ENCODE measurements around the gene MYOM3.

MYOM3 gene

DNA sequence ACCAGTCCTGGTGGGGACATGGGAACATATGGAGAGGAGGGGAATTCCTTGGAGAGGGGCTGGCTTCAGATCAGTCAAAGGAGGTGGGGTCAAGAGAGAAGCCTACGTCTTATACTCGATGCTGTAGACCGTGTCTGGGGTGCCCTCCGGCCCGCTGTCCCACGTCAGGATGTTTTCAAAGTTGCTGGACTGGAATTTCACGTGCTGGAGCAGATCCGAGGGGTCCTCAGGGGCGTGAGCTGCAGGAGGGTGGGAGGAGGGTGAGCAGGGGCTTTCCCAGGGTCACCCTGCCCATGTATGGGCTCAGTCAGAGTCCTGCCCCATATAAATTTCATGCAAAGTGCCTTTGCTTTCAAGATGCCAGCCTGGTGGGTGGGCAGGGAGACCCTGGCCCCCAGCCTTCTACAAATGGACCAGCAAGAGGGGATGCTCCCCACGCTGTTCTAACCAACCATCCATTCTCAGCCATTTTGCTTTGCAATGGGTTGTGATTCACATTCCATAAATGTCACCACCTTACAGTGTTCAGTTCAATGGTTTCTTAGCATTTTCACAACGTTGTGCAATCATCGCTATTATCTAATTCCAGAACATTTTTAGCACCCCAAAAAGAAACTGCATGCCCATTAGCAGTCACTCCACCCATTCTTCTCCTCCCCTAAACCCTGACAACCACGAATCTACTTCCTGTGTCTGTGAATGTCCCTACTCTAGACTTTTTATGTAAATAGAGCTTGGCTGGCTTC lies 26.7 kb upstream of the MYOM3 start:
- no peak for DNase-seq

DNA sequence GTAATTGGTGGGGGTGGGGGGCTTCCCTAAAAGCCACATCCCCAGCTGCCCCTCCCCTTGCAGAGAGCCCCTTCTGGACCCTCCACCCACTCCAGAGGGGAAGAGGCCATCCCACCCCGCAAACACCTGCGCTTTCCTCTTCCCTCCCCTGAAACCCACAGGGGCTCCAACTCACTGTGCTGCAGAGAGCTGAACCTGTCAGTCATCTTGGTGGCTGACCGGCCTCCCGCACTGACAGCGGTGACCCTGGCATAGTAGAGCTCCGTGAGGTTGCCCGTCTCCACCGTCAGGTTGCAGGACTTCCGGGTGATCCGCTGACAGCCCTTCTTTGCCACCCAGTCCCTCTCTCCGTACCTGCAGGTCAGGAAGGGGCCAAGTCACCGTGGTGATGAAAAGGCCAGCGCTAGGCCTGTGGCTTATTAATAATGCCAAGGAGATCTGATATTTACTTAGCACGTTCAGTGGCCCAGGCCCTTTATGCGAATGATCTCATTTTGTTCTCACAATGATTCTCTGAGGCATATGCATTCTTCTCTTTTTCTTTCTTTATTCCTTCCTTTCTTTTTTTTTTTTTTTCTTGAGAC lies 25.1 kb upstream of the MYOM3 start:
- DNase-seq = no peak

DNA sequence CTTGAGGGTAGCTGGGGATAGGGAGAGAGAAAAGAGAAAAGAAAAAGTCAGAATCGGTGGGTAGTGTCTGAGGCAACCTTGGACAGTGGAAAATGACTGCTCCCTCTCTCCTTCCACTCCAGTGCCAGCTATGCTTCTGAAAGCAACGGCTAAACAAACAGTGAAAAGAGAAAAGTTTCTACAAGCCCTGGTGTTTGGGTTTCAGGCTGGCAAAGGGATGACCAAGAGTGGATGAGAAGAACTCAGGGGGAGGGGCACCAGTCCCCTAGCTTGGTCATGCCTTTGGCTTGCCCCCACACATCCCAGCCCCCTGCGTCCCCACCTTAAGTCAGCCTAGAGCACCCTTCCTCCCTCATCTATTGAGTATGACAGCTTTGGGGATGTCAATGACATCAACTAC lies 22.4 kb upstream of the MYOM3 start:
- no peak for DNase-seq

DNA sequence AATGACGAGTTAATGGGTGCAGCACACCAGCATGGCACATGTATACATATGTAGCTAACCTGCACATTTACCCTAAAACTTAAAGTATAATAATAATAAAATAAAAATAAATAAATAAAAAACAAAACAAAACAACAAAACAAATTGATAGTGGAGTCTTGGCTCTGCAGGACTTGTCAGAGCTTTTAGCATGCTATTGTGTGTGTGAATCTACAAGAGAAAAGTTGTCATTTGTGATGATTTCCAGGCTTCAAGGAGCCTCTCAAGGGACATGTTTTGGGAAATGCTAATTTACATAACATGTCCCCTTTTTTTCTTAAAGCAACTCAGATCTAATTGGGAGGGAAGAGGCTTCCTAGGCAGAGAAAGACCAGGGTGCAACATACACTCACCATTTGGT lies 21.9 kb upstream of the MYOM3 start:
- no peak for DNase-seq

DNA sequence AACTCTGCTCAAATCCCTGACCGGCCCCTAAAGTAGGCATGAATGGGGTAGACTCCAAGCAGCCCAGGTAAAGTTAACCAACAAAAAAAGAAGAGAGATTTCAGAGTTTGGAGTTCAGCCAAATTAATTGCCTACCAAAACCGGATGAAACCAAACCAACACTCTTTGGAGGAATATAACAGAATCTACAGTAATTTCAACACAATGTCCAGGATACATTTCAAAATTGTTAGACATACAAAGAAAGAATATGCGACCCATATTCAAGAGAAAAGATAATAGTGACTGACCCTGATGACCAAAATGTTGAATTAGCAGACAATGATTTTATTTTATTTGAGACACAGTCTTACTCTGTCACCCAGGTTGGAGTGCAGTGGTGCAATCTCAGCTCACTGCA lies 18.4 kb upstream of the MYOM3 start:
- no peak for DNase-seq

DNA sequence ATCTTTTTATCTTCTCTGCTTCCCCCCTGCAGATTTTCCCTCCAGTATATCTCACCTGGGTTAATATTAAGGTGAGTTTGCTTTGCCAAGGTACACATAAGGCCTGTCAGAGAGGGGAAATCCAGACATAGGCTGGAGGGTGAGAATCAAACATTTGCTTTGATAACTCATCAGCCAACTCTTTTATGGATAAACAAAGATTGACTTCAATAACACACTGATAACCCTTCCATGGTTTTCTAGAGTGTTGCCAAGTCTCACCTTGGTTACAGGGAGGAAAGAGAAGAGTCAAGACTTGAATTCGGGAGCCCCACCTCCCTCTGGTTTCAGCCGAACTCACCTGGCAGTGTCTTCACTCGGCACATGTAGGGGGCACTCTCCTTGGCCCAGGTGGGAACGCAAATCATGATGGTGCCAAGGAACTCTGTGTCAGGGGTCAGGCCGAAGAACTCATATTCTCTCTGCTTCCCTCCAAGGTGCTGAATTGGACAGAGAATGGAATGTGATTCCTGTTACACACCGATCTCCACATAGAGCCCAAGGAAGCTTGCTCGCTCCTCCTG lies 15.9 kb upstream of the MYOM3 start:
- DNase-seq = no peak

DNA sequence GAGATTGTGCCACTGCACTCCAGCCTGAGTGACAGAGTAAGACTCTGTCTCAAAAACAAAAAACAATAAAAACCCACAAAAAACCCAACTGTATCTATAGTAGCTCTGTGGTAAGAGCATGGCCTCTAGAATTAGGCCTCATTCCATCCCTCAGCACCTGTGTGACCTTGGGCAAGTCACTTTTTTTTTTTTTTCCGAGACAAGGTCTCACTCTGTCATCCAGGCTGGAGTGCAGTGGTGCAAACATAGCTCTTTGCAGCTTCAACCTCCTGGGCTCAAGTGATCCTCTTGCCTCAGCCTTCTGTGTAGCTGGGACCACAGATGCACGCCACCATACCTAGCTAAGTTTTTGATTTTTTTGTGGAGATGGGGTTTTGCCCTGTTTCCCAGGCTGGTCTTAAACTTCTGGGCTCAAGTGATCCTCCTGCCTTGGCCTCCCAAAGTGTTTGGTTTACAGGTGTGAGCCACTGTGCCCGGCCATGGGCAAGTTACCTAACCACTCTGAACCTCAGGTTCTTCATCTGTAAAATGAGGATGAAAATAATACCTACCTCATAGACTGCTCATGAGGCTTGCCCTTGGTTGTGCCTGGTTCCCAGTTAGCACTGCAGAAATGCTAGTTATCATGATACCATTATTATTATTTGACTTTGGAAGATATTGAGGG lies 15.3 kb upstream of the MYOM3 start:
- DNase-seq = no peak

DNA sequence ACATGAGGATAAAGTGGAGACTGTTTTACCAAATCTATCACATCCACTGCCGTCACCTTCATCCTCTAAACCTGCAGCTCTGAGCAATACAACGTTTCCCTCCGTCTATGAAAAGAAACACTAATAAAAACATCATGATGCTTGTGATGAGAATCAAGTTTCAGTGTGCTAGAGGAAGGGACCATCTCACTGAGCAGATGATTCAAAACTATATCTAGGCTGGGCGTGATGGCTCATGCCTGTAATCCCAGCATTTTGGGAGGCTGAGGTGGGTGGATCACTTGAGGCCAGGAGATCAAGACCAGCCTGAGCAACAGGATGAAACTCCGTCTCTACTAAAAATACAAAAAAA lies 14.7 kb upstream of the MYOM3 start:
- no peak for DNase-seq

DNA sequence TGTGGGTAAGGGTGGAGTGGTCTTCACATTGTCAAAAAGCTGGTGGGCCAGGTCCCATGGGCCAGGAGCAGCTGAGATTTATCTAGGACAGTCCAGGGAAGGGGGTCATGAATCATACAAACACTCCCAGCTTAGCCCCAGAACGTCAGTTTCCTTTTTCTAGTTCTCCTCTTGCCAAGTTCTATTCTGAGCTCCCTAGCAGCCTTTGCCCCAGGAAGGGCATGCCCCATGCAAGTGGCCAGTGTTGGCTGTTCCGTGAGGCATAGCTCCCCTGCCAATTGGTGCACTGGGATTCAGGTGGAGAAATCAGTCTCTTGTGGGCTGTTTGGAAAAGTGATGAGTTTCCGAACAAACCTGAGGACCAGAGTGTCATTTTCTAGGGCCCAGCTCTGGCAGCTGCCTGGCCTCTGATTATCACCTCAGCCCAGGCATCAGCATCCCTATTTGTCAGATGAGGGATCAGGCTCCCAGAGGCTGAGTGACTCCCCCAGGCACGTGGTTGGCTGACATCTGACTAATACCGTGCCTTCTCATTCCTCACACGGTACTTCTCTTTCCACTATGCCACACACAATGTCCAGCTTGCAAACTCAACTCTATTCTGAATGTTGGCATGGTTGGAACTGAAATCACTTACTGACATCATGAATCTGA lies 14.2 kb upstream of the MYOM3 start:
- no peak for DNase-seq

DNA sequence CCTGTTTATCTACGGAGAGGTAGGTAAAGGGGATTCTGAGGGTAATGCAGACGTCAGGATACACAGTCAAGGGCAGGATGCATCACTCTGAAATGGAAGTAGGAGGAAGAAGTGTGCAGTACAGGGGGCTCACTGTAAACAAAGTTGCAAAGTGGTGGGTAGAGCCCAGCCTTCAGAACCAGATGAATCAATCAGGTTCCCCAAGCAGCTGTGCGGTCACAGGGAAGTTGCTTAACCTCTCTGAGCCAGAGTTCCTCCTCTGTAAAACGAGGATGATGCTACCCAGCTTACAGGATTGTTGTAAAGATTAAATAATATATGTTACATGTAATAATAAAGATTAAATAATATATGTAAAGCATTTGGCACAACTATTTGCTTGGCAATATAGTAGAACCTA lies 13.5 kb upstream of the MYOM3 start:
- DNase-seq = no peak

DNA sequence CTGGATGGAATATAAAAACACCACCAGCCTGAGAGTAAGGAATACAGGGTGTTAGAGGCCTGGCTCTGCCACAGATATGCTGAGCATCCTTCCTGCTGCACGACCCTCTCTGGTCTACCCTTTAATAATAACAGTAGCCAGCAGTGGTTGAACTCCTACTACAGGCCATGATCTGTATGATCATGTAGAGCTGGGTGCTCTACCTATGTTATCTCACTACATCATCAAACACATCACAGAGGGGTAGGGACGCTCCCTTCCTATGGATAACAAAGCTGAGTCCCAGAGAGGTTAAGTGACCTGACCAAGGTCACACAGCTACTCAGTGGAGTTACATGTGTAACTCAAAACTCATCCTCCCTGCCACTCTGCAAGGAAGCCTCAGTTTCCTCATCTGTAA lies 13.0 kb upstream of the MYOM3 start:
- DNase-seq = no peak

DNA sequence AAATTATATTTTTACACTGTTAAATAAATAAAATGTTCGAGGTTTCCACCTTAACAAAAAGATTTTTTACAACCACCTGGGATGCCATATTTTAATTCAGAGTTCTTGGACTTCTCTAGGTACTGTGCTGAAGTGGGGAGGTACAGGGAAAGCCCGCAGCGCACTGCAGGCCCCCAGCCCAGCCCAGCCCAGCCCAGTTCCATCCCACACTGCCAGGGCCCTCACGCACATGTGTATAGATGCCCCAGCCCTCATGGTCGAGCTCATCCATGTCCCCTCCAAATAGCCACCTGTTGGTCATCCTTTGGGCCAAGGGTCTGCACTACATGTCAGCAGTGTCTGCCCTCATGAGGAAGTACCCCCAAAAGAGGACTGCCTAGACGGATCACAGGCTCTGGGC lies 11.7 kb upstream of the MYOM3 start:
- DNase-seq = no peak

DNA sequence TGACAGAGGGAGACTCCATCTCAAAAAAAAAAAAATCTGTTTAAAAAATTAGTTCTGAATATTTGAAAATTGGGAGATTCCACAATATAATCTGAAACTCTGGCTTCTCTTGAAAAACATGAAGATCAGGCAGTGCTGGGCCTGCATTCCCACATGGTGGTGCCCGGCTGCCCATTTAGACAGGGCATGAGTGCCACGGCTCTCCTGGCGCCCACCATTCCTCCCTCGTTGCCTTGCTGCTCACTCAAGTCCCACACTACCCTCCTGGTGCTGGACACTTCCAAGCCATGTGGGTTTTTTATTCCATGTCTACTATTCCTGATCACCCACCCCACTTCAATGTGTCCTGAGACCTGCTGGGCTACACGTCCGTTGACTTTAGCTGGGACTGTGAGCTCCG lies 10.8 kb upstream of the MYOM3 start:
- no peak for DNase-seq

DNA sequence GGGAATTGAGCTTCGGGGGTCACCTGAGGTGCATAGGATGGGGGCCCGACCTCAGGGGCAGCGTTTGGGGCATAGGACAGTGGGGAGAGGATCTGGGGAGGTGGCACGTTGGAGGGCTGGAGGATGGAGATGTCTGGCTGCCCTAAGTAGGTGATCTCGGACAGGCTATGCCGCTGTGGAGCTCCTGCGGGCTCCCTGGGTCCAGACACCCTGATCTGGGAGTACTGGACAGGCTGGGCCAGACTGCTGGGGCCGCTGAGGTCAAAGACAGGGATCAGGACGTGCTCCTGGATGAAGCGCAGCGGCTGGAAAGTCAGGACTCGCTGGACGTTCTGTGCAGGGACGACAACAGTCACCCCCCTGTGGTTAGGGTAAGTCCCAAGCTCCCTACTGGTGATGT lies 9.5 kb upstream of the MYOM3 start:
- no peak for DNase-seq

DNA sequence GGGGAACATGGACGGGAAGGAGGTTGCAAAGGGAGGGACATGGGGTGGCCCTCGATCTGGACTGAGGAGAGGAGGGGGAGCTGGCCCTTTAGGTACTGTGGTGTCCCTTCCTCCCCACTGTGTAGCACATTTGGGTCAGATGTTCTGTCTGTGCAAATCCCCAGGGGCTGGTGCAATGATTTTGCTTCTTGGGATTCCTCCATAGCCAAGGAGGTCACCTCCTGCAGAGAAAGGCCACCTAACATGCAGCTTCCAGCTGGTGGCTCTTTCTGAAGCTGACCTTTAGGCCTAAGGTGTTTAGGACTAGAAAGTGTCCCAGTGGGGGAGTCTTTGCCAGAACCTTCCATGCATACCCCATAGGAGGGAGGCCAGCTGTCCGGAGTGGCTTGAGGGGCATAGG lies 9.0 kb upstream of the MYOM3 start:
- DNase-seq = no peak

DNA sequence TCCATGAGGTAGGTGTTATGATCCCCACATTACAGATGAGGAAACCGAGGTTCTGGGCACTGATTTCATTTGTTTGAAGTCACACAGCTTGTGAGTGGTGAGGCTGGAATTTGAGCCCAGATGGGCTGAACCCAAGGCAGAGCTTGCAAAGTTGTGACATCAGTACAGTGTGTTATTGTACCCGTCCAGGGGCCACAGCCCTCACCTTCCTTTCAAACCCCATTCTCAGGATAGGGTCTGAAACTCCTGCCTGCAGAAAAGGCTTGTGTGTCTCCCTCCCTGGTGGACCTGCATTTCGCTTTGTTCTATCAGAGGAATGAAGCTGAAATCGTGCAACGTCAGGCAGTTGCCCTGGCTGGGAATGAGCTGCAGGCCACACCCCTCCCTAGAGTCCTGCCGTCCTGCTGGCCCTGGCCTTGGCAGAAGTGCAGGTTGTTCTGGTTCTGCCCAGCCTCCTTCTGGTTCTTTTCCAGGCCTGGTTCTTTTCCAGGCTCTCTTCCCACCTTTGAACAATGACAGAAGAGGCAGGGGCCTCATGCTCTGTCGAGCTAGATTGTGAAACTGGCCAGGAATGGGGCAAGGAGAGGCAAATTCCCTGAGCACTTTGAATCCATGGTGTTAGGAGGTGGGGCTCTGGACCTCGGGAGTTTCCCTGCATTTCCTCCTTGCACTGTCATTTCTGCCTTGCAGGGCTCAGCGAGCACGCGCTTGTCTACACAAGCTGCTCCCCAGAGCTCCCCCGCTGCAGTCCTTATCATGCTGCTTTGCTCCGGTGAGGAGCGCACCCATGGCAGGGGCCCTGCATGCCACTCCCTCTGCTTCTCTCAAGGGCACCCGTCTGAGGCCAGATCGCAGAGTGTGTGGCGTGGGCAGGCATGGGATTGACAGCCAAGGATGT lies 8.2 kb upstream of the MYOM3 start:
- no peak for DNase-seq

DNA sequence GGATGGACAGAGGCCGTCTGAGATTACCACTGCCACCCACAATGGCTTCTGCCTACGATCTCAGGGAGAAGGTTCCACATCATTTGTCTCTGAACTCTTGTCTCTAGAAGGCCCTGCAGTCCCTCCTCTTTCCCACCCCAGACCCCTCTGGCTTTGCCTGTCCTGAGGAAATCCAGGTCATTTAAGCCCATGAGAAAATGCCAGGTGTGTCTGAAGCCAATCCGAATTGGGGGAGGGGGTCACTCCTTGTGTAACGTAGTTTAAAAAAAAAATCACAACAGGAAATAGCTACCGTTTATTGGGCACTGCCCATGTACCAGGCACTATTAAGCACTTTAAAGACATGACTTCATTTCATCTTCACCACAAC lies 7.5 kb upstream of the MYOM3 start:
- DNase-seq = no peak

DNA sequence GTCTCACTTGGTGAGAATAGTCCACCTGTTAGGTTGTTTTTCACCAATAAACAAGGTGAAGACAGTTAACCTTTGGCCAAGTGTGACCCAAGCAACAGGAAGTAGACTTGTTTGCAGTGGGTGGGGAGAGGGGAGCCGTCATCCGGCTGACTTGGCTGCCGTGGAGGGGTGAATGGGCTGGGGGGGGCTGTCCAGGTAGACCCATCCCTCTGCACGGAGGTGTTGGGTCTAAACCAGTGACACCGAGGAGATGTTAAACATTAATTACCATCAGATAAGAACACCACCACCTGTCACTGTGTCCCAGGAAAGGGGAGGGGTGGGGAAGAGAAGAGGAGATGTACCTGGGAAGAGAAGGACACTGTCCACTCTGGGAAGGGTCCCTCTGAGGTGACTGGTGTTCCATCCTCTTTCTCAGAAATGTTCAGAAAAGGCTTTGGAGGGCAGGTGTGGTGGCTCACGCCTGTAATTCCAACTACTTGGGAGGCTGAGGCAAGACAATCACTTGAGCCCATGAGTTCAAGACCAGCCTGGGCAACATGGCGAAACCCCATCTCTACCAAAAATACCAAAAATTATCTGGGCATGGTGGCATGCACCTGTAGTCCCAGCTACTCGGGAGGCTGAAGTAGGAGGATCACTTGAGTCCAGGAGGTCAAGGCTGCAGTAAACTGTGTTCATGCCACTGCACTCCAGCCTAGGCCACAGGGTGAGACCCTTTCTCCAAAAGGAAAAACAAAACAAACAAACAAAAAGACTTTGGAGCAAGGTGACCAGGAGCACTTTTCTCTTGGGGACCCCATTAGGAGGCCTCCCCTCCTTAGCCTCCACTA lies 6.7 kb upstream of the MYOM3 start:
- no peak for DNase-seq

DNA sequence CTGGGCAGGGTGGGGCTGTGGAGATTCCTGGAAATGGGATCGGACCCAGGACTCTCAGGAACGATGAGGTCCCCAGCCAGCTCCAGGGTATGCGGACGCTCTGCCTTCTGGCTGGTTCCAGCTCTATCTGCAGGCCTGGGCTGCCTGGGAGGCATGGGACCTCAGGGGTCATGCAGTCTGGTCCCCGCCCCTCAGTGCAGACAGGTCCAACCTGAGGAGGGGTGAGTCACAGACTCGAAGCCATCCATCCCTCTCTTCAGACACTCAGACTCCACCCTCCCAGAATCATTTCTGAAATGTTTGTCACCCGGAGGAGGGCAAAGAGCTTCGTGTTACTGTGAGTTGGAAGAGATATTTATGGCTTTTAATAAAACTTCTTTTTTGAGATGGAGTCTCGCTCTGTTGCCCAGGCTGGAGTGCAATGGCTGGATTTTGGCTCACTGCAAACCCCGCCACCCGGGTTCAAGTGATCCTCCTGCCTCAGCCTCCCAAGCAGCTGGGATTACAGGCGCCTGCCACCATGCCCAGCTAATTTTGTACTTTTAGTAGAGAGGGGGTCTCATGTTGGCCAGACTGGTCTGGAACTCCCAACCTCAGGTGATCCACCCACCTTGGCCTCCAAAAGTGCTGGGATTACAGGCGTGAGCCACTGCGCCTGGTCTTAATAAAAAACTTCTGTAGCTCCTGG lies 5.9 kb upstream of the MYOM3 start:
- no peak for DNase-seq

DNA sequence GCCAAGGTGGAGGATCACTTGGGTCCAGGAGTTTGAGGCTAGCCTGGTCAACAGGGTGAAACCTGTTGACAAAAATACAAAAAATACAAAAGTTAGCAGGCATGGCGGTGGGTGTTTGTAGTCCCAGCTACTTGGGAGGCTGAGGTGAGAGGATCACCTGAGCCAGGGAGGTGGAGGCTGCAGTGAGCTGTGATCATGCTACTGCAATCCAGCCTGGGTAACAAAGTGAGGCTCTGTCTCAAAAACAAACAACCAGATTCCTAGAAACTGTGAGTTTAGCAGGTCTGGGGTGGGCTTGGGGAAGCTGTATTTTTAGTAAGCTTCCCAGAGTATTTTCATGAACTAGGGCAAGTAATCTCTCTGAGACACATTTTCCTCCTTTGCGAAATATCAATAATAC lies 5.2 kb upstream of the MYOM3 start:
- no peak for DNase-seq

DNA sequence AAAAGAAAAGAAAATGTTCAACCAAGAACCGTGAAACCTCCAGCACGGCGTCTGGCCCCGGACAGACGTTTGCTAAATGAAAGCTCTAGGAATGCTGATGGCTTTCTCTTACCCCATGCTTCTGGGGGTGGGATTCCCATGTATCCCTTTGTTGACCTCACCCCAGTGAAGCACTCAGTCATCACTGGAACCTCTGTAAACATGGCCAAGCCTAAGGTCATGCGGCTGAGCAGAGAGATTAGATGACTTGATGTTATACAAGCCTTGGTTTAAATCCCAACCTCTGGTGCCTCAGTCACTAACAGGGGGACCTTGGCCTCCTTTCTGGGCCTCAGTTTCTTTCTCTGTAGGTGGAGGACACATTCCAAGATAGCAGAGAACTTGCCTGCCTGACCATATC lies 2.8 kb upstream of the MYOM3 start:
- DNase-seq = no peak
